Skeletal muscle satellite cell (primary cell): ENCODE results near the gene CST9.

Experiments used
- H3K27me3 ChIP-seq: 2 replicates; pipeline ENCODE4 v1.7.0; 2013; ENCODE audit warnings: low read length; ENCODE audit not compliant: control insufficient read depth, insufficient read depth
- H3K36me3 ChIP-seq: 2 replicates; pipeline ENCODE4 v1.7.0; 2013; ENCODE audit warnings: mild to moderate bottlenecking, control low read depth, low read length; ENCODE audit not compliant: insufficient read depth
- H3K4me1 ChIP-seq: 2 replicates; pipeline ENCODE4 v1.7.0; 2013; ENCODE audit warnings: low read length; ENCODE audit not compliant: control insufficient read depth, insufficient read depth
- H3K4me2 ChIP-seq: 2 replicates; pipeline ENCODE4 v1.7.0; 2013; ENCODE audit warnings: mild to moderate bottlenecking, low read length
- H3K4me3 ChIP-seq: 2 replicates; pipeline ENCODE4 v1.7.0; 2013; ENCODE audit warnings: low read length
- H3K9ac ChIP-seq: 2 replicates; pipeline ENCODE4 v1.7.0; 2013; ENCODE audit warnings: mild to moderate bottlenecking, low read depth, low read length, moderate library complexity
- H3K9me3 ChIP-seq: replicated peaks from 2 replicates; pipeline ENCODE4 v1.7.0; 2013; ENCODE audit warnings: mild to moderate bottlenecking, control low read depth, low read length

The CST9 gene

DNA sequence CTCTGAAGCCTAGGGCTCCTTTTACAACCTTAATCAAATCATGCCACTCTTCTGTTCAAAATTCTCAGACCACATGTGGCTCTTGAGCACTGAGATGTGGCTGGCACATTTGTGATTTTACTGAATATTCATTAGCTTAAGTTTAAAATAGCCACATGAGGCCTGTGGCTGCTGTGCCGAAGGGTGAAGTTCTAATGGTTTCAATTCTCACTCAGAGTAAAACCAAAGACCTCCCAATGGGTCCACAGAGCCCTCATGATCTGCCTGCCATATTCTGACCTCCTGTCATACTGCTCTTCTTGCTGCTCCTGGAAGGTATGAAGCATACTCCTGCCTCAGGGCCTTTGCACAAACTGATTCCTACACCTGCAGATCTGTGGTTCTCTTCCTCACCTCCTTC is 39.9 kb upstream of the CST9 start:
- Histone ChIP-seq H3K4me2 (no peak overlapping the region), H3K4me1 (peaks cover 13% of the 10 kb centered on the region), H3K9ac (no peak overlapping the region), H3K36me3 (no peaks in the 10 kb centered on the region), H3K4me3 (no peak overlapping the region), H3K9me3 (no peaks in the 10 kb centered on the region), H3K27me3 (no peaks in the 10 kb centered on the region)

DNA sequence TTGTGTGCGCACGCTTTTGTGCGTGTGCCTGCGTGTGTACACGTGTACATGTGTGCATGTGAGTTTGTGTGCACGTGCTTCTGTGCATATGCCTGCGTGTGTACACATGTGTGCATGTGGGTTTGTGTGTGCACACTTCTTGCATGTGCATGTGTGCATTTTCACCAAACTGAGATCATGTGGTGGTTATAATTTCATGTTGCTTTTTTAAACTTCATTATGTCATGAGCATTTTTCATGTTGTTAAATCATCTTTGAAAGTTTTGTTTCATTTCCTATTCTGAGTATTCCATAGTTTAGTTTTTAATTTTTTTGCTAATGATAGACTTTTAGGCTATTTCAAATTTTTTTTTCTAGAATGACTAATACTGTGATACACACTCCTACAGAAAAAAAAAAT is 38.4 kb upstream of the CST9 start:
- no peak overlapping the region for H3K9ac ChIP-seq
- H3K27me3 ChIP-seq: no peaks in the 10 kb centered on the region
- no peak overlapping the region for H3K4me2 ChIP-seq
- H3K36me3 ChIP-seq: no peaks in the 10 kb centered on the region
- H3K4me1 ChIP-seq: peaks cover 13% of the 10 kb centered on the region
- no peaks in the 10 kb centered on the region for H3K9me3 ChIP-seq
- H3K4me3 ChIP-seq: no peak overlapping the region

GRCh38 chr20:23643659-23644058 is 37.9 kb upstream of the CST9 start:
- no peak overlapping the region for H3K4me2 ChIP-seq
- no peak overlapping the region for H3K9ac ChIP-seq
- peaks cover 13% of the 10 kb centered on the region for H3K4me1 ChIP-seq
- H3K4me3 ChIP-seq: no peak overlapping the region
- H3K9me3 ChIP-seq: no peaks in the 10 kb centered on the region
- no peaks in the 10 kb centered on the region for H3K36me3 ChIP-seq
- no peaks in the 10 kb centered on the region for H3K27me3 ChIP-seq

DNA sequence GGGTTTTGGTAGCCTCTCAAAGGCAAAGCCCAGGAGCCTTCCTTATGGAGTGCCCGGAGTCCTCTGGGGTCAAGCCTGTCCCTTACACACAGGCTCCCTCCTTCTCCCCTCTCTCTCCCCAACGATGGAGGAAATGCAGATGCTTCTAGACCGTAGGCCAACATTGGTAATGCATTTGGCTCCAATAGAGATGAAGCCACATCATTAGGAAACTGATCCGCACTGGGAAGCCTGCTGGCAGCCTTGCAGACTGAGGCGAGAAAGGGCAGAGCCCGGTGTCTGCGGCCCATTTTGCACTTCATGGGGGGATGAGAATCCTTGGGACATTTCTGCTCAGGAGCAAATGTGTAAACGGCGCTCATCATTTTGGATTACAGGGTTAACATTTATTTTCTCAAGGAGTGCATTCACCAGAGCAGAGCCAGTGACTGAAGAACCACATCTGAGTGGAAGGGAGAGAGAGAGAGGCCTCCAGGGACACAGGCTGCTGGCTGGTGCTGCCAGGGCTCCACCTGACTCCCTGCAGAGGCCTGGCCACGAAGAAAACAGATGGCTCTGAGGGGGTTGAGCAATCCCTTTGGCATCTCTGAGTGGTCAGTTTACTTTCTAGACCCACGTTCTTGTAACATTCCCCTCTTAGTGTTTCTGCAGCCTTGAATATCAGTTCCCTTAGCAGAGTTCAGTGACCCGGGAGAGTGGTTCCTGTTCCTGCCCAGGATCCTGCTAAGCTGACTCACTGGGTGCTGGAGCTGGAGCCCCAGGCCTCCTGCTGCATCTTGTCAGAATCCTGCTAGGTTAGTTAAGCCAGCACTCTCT is 36.4 kb upstream of the CST9 start:
- Histone ChIP-seq H3K4me3 (no peak overlapping the region), H3K27me3 (no peaks in the 10 kb centered on the region), H3K36me3 (no peaks in the 10 kb centered on the region), H3K4me1 (peaks cover 13% of the 10 kb centered on the region), H3K4me2 (peak overlapping the region; percentile 51), H3K9ac (no peak overlapping the region), H3K9me3 (no peaks in the 10 kb centered on the region)

DNA sequence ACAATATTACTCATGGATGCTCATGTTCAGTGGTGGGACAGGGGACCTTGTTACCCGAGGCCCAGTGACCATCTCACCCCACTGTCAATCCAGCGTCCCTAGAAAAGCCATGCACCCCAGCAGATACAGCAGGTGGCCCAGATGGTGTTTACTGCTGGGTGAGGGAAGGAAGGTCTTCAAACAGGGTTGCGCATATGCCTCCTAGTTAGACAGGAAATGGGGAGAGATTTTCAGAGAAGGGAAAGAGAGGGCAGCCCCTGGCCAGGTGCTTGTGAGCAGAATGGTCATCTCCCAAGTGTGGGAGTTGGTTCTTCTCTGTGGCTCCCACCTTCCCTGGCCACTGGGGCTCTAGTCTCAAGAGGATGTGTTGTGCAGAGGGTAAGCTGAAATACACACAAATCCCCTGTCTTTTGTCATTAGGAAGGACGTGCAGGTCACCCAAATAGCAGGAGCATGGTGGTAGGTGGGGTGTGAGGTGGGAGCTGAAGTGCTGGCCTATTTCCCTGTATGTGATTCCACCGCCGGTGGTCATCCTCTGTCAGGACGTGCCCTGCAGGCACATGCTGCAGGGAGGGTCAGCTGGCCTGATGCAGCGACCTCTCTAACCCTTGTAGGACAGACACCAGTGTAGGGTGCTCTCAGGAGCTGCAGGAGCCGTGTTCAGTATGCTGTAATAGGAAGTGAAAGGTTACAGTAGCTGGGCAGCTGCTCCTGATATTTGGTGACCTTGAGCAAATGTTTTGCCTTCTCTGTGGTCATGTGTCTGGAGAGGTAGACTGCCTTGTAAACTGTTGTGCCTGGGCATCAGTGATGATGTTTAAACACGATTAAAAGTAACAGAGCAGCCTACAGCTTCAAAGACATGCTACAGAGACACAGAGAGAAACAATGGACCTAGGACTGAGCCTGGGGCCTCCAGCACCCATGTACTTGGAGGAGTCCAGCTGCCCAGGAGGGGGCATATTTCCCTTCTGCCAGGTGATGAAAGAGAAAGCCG is 35.3 kb upstream of the CST9 start:
- Histone ChIP-seq H3K27me3 (no peaks in the 10 kb centered on the region), H3K9me3 (no peaks in the 10 kb centered on the region), H3K36me3 (no peaks in the 10 kb centered on the region), H3K4me1 (peaks cover 20% of the 10 kb centered on the region), H3K9ac (no peak overlapping the region), H3K4me2 (no peak overlapping the region), H3K4me3 (no peak overlapping the region)

- Histone ChIP-seq H3K4me2 (no peak overlapping the region), H3K27me3 (no peaks in the 10 kb centered on the region), H3K4me1 (peaks cover 29% of the 10 kb centered on the region)
These were observed 34.4 kb upstream of the CST9 start for GRCh38 chr20:23640018-23640601.

GRCh38 chr20:23639490-23639958 is 33.8 kb upstream of the CST9 start:
- Histone ChIP-seq H3K36me3 (peaks cover 3% of the 10 kb centered on the region), H3K4me1 (peaks cover 34% of the 10 kb centered on the region), H3K4me2 (no peak overlapping the region), H3K27me3 (no peaks in the 10 kb centered on the region), H3K9me3 (no peaks in the 10 kb centered on the region), H3K4me3 (no peak overlapping the region), H3K9ac (no peak overlapping the region)

More at GRCh38 chr20:23640018-23640601, 34.4 kb upstream of the CST9 start:
- Histone ChIP-seq H3K9me3 (no peaks in the 10 kb centered on the region), H3K9ac (no peak overlapping the region), H3K36me3 (no peaks in the 10 kb centered on the region), H3K4me3 (no peak overlapping the region)

DNA sequence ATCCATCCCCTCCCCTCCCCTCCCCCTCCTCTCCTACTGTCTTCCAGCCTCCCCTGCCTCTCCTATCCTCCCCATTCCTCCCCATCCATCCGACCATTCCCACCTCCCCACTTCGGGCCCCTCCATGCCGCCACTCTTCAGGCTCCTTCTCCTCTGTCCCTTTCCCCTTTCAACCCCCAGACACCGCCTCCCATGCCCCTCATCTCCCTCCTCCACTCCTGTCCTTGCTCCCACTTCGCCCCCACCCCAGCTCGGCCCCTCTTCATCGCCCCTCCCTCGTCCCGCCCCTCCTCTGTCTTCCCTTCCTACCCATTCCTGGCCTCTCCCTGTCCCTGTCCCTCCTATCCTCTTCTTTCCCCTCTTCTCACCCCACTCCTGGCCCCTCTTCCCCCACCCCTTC is 32.6 kb upstream of the CST9 start:
- no peaks in the 10 kb centered on the region for H3K27me3 ChIP-seq
- H3K36me3 ChIP-seq: peaks cover 9% of the 10 kb centered on the region
- no peak overlapping the region for H3K9ac ChIP-seq
- H3K4me3 ChIP-seq: no peak overlapping the region
- no peak overlapping the region for H3K4me2 ChIP-seq
- H3K9me3 ChIP-seq: no peaks in the 10 kb centered on the region
- H3K4me1 ChIP-seq: peaks cover 38% of the 10 kb centered on the region

DNA sequence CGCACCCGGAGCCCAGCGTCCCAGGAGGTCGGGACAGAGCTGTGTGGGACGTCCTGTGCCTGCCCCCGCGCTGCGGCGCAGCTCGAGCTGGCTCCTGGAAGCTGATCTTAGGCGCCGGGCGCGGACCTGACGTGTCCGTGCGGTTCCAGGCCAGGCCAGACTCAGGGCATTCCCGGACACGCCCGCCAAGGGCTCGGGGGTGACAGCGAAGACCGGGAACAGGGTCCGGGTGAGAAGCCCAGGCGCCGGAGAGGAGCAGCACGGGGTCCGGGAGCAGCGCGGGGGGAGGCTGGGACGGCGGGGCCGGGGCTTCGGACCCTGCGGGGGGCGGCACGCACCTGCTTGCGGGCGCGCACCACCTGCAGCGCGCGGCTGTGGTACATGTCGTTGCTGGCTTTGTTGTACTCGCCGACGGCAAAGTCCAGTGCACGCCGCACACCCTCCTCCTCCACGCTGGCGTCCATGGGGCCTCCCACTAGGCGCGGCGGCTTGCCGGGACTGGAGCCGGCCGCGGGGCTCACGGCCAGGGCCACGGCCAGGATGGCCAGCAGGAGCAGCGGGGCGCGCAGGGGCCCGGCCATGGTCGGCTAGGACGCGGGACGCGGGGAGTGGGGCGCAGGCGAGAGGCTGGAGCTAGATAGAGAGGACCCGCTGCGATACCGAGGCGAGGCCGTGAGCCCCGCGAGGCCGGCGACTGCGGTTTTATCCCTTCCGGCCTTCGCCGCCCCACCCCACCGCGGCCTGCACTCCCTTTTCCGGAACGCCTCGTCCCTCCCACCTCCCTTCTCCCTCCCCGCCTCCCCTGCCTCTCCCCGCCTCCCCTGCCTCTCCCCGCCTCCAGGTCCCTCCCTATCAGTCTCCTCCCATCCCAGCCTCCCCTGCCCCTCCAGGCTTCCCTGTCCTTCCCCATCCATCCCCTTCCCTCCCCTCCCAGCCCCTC is 31.8 kb upstream of the CST9 start, which contains the start of gene CST3:
TSS of gene CST3 (minus strand) at position 674 of the 940 bp plus-strand sequence. CDS start at position 581, 93 bp downstream.
- peak within 1 kb of the TSS; percentile 96 for H3K4me3 ChIP-seq
- no peaks in the 10 kb centered on the region for H3K27me3 ChIP-seq
- H3K9ac ChIP-seq: peak within 1 kb of the TSS; percentile 93
- no peaks in the 10 kb centered on the region for H3K9me3 ChIP-seq
- H3K36me3 ChIP-seq: peaks cover 14% of the 10 kb centered on the region
- peak within 1 kb of the TSS; percentile 93 for H3K4me2 ChIP-seq
- peaks cover 34% of the 10 kb centered on the region for H3K4me1 ChIP-seq

DNA sequence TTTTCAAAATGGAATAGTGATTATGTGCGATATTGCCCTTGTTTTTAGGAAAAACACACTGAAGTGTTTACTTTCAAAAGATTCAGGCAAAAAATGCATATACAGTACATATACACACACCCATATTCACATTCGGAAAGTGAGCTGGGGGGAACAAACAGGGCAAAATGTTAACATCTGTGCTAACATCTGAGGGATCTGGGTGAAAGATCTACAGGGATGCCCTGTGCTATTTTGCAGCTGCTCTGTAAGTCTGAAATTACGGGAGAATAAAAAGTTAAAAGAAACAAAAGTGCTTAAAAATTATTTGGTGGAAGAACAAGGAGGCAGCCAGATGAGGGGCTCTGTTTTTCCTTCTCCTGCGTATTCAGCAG is 31.2 kb upstream of the CST9 start:
- H3K36me3 ChIP-seq: peaks cover 20% of the 10 kb centered on the region
- H3K4me1 ChIP-seq: peaks cover 28% of the 10 kb centered on the region
- H3K4me3 ChIP-seq: peak overlapping the region; percentile 96
- peak overlapping the region; percentile 93 for H3K9ac ChIP-seq
- H3K27me3 ChIP-seq: no peaks in the 10 kb centered on the region
- no peaks in the 10 kb centered on the region for H3K9me3 ChIP-seq
- peak overlapping the region; percentile 93 for H3K4me2 ChIP-seq
